Measurements from ENCODE around the gene ANXA2R. TPM values are rescaled to one million over a fixed set of nuclear protein-coding genes. Genes with fewer than 3 reads are reported as not detected.

The ANXA2R gene
- total and polyA plus RNA-seq, 9 of the 15 experiments (the other 6 are each of a cell fraction or from before 2014, with no cell fraction given), result 2.1 to 4.8 (median 3.4) TPM

DNA sequence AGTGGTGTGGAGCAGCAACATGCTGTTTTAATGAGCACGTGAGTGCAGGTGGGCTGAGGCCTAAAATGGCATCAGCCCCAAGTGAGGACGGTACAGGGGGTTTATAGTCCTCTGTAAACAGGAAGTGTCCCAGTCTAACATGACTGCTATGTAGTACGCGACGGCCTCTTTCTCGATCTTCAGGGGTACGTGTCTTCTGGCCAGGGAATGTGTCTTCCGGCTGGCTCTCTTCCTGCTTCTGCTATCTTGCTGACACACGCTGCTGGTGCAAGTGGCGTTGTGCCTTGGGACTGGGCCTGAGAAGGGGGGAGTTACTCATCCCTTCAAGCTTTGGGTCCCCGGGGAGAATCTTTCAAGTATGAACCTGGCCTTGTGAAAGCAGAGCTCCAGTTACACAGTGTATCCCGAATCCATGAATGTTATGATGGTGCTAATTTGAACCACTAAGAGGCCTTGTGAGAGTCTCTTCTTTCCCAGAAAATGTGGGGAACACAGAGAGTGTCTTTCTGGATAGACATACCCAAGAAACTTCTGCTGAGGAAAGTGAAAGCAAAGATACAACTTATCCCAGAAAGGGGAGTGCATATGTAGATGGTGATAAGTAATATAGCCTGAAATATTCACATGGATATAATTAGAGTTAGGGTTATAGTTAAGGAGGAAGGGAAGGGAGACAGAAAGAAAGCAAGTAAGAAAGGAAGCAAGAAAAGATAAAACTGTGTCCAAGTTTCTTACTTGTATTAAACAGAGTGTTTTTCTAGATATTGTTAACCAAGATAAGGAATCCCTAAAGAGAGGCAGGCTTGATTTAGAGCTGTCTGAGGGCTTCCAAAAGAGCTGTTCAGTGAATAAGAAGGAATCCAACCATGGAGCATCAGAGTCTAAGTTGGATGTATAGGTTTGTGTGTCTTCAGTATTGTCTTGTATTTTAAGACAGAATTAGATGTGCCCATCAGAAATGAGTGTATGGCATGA, 35.5 kb upstream of the ANXA2R start (continued):
- no peak for TF ChIP-seq ZNF146 (CRISPR knock-in tag; IDR thresholded peaks at IDR 0.05; ENCODE audit: unreplicated experiment)
- TF ChIP-seq CSDE1 (IDR thresholded peaks at IDR 0.05), result peak in 1 of 2 experiments; percentile 49; a peak in 1 of 4 replicates
- TF ChIP-seq RBM22 (IDR thresholded peaks at IDR 0.05; ENCODE audit: low read depth, low read length, poor library complexity, severe bottlenecking), result no peak
- 0 out of 2 replicates have a peak, but pooled peaks have one; percentile 28 for TF ChIP-seq ESRRB (CRISPR knock-in tag; IDR thresholded peaks at IDR 0.05; ENCODE audit: borderline replicate concordance)
- no peak for TF ChIP-seq PHTF2 (CRISPR knock-in tag; IDR thresholded peaks at IDR 0.05)
- peak; percentile 76 for TF ChIP-seq NUFIP1 (IDR thresholded peaks at IDR 0.05; ENCODE audit: partially characterized antibody)
- TF ChIP-seq KLF10 (CRISPR knock-in tag; IDR thresholded peaks at IDR 0.05), result no peak
- TF ChIP-seq STAT5A (IDR thresholded peaks at IDR 0.05; ENCODE audit: borderline replicate concordance, low read length), result peak; percentile 31; the same call in 1 of the 2 replicates
- peak; percentile 57 for TF ChIP-seq TAF9B (IDR thresholded peaks at IDR 0.05; ENCODE audit: partially characterized antibody)
- TF ChIP-seq, protein P1, sequence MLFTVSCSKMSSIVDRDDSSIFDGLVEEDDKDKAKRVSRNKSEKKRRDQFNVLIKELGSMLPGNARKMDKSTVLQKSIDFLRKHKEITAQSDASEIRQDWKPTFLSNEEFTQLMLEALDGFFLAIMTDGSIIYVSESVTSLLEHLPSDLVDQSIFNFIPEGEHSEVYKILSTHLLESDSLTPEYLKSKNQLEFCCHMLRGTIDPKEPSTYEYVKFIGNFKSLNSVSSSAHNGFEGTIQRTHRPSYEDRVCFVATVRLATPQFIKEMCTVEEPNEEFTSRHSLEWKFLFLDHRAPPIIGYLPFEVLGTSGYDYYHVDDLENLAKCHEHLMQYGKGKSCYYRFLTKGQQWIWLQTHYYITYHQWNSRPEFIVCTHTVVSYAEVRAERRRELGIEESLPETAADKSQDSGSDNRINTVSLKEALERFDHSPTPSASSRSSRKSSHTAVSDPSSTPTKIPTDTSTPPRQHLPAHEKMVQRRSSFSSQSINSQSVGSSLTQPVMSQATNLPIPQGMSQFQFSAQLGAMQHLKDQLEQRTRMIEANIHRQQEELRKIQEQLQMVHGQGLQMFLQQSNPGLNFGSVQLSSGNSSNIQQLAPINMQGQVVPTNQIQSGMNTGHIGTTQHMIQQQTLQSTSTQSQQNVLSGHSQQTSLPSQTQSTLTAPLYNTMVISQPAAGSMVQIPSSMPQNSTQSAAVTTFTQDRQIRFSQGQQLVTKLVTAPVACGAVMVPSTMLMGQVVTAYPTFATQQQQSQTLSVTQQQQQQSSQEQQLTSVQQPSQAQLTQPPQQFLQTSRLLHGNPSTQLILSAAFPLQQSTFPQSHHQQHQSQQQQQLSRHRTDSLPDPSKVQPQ (CRISPR knock-in tag; IDR thresholded peaks at IDR 0.05; ENCODE audit: borderline replicate concordance), result no peak
- TF ChIP-seq GTF2A2 (tag; IDR thresholded peaks at IDR 0.05), result no peak; the same call in 1 of the 2 replicates
- peak; percentile 76; the same call in 1 of the 2 replicates for TF ChIP-seq SMARCA4 (IDR thresholded peaks at IDR 0.05)
- no peak for TF ChIP-seq FOXA1 (IDR thresholded peaks at IDR 0.05; ENCODE audit: borderline replicate concordance)
- no peak; the same call in 1 of the 2 replicates for TF ChIP-seq XRCC5 (IDR thresholded peaks at IDR 0.05; ENCODE audit: low read depth, low read length)
- TF ChIP-seq XRCC4 (IDR thresholded peaks at IDR 0.05; ENCODE audit: extremely low read depth, insufficient read depth, insufficient read length), result no peak
- TF ChIP-seq GTF2F1 (IDR thresholded peaks at IDR 0.05; ENCODE audit: low read depth, low read length), result no peak
- no peak for TF ChIP-seq PHB (CRISPR knock-in tag; IDR thresholded peaks at IDR 0.05)
- TF ChIP-seq, protein P2, sequence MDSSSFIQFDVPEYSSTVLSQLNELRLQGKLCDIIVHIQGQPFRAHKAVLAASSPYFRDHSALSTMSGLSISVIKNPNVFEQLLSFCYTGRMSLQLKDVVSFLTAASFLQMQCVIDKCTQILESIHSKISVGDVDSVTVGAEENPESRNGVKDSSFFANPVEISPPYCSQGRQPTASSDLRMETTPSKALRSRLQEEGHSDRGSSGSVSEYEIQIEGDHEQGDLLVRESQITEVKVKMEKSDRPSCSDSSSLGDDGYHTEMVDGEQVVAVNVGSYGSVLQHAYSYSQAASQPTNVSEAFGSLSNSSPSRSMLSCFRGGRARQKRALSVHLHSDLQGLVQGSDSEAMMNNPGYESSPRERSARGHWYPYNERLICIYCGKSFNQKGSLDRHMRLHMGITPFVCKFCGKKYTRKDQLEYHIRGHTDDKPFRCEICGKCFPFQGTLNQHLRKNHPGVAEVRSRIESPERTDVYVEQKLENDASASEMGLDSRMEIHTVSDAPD (CRISPR knock-in tag; IDR thresholded peaks at IDR 0.05), result no peak
- TF ChIP-seq SREBF1 (IDR thresholded peaks at IDR 0.05; ENCODE audit: borderline replicate concordance, low read depth, low read length), result no peak
- TF ChIP-seq TRIM28 (IDR thresholded peaks at IDR 0.05), result peak; percentile 69; the same call in 1 of the 2 replicates
- TF ChIP-seq NCOA4 (IDR thresholded peaks at IDR 0.05; ENCODE audit: partially characterized antibody), result no peak
- TF ChIP-seq, protein P3, sequence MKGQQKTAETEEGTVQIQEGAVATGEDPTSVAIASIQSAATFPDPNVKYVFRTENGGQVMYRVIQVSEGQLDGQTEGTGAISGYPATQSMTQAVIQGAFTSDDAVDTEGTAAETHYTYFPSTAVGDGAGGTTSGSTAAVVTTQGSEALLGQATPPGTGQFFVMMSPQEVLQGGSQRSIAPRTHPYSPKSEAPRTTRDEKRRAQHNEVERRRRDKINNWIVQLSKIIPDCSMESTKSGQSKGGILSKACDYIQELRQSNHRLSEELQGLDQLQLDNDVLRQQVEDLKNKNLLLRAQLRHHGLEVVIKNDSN (CRISPR knock-in tag; IDR thresholded peaks at IDR 0.05), result peak; percentile 64
- no peak for TF ChIP-seq ZNF77 (CRISPR knock-in tag; IDR thresholded peaks at IDR 0.05)
- TF ChIP-seq PHB2 (IDR thresholded peaks at IDR 0.05; ENCODE audit: low read depth), result no peak; the same call in 1 of the 2 replicates
- TF ChIP-seq DPF2 (IDR thresholded peaks at IDR 0.05), result peak; percentile 89
- TF ChIP-seq CBX3 (IDR thresholded peaks at IDR 0.05; ENCODE audit: borderline replicate concordance in 1 of 2, low read length in 2 of 2), result peak in 1 of 2 experiments; percentile 90; a peak in 1 of 3 replicates

Data from K562 (cell line).